SU-DHL-6 (cell line): Measurements from ENCODE around the gene FAM83C.
"Not testable (repeated sequence)": the region's sequence is repeated elsewhere in the genome, so short reads cannot be mapped to it uniquely, and the experiment has no call there.

Experiments used
- H2AFZ ChIP-seq: fragments of 200-600 bp; sonication (generic); 2 replicates; pipeline ENCODE4 v1.6.1; 2014; ENCODE audit warnings: low read depth, mild to moderate bottlenecking, moderate library complexity, mixed read lengths, antibody characterized with exemption, low read length; ENCODE audit not compliant: severe bottlenecking
- H3F3A ChIP-seq: fragments of 200-600 bp; shearing (Covaris generic); 2 replicates; pipeline ENCODE4 v1.6.0; 2016; ENCODE audit warnings: antibody characterized with exemption, mild to moderate bottlenecking; ENCODE audit not compliant: insufficient read depth
- H3K27ac ChIP-seq: fragments of 200-600 bp; sonication (generic); 2 replicates; pipeline ENCODE4 v1.5.1; 2016; ENCODE audit warnings: low read depth, mild to moderate bottlenecking, low read length, moderate library complexity, mixed read lengths
- H3K27me3 ChIP-seq: fragments of 200-600 bp; sonication (generic), shearing (Covaris generic); 2 replicates; pipeline ENCODE4 v1.6.0; 2014; ENCODE audit warnings: mild to moderate bottlenecking, low read length
- H3K36me3 ChIP-seq: fragments of 200-600 bp; sonication (generic); 2 replicates; pipeline ENCODE4 v1.6.1; 2014; ENCODE audit warnings: mild to moderate bottlenecking, low read length, mixed read lengths
- H3K4me2 ChIP-seq: fragments of 300-600, 200-600 bp; shearing (Covaris generic), sonication (generic); 2 replicates; pipeline ENCODE4 v1.6.0; 2014; ENCODE audit warnings: low read length, low read depth, mild to moderate bottlenecking; ENCODE audit not compliant: poor library complexity, severe bottlenecking
- H3K4me3 ChIP-seq: fragments of 200-600 bp; sonication (generic); 2 replicates; pipeline ENCODE4 v1.5.1; 2014; ENCODE audit warnings: antibody characterized with exemption, low read length, mild to moderate bottlenecking, mixed read lengths; ENCODE audit not compliant: insufficient read depth, poor library complexity, severe bottlenecking
- H3K79me2 ChIP-seq: fragments of 200-600 bp; sonication (generic); 2 replicates; pipeline ENCODE4 v1.6.1; 2014; ENCODE audit warnings: mild to moderate bottlenecking, low read length, moderate library complexity; ENCODE audit not compliant: insufficient read depth
- H3K9ac ChIP-seq: fragments of 200-600 bp; sonication (generic); 2 replicates; pipeline ENCODE4 v1.7.0; 2014; ENCODE audit warnings: mild to moderate bottlenecking, low read length
- H3K9me2 ChIP-seq: fragments of 200-600 bp; sonication (generic); replicated peaks from 2 replicates; pipeline ENCODE4 v1.6.1; 2014; ENCODE audit warnings: low read length; ENCODE audit not compliant: insufficient read depth
- H3K9me3 ChIP-seq: fragments of 200-600 bp; sonication (generic); 2 replicates; pipeline ENCODE4 v1.6.1; 2014; ENCODE audit warnings: low read length, mixed read lengths; ENCODE audit not compliant: insufficient read depth
- H4K20me1 ChIP-seq: fragments of 200-600 bp; sonication (generic); 2 replicates; pipeline ENCODE4 v1.6.1; 2014; ENCODE audit warnings: low read depth, mild to moderate bottlenecking, antibody characterized with exemption, low read length, moderate library complexity, mixed read lengths
- CTCF ChIP-seq: fragments of 200-600 bp; sonication (generic); IDR thresholded peaks from one replicate; pipeline ENCODE4 v1.5.1; 2017; ENCODE audit warnings: antibody characterized with exemption, mild to moderate bottlenecking, low read length, moderate library complexity; ENCODE audit not compliant: insufficient read depth, poor library complexity, severe bottlenecking
- EZH2phosphoT487 ChIP-seq: fragments of 200-600 bp; sonication (generic), shearing (Covaris generic); conservative IDR thresholded peaks from 2 replicates; pipeline ENCODE4 v1.6.1; 2018; ENCODE audit warnings: mild to moderate bottlenecking, antibody characterized with exemption, low read length, moderate library complexity, mixed read lengths

The FAM83C gene

GRCh38 chr20:35257175-35257909, 34.9 kb downstream of the FAM83C start:
- H3K9me2 ChIP-seq = no peaks in the 10 kb centered on the region
- H3K9me3 ChIP-seq = no peaks in the 10 kb centered on the region
- no peak overlapping the region for H3K9ac ChIP-seq
- no peaks in the 10 kb centered on the region for H4K20me1 ChIP-seq
- no peaks in the 10 kb centered on the region for H3K36me3 ChIP-seq
- no peak overlapping the region for H3K4me2 ChIP-seq
- H3K27me3 ChIP-seq = no peaks in the 10 kb centered on the region
- no peaks in the 10 kb centered on the region for H3F3A ChIP-seq
- H2AFZ ChIP-seq = no peak overlapping the region
- H3K79me2 ChIP-seq = no peaks in the 10 kb centered on the region
- H3K4me3 ChIP-seq = no peak overlapping the region
- H3K27ac ChIP-seq = no peak overlapping the region
- TF ChIP-seq CTCF (no peak), EZH2phosphoT487 (no peak)

GRCh38 chr20:35254448-35254999, 37.7 kb downstream of the FAM83C start:
- Histone ChIP-seq H3K79me2 (no peaks in the 10 kb centered on the region), H3K36me3 (no peaks in the 10 kb centered on the region), H3K27ac (no peak overlapping the region), H3F3A (no peaks in the 10 kb centered on the region), H3K9me2 (no peaks in the 10 kb centered on the region), H2AFZ (no peak overlapping the region), H3K4me2 (no peak overlapping the region), H3K27me3 (no peaks in the 10 kb centered on the region), H3K4me3 (no peak overlapping the region), H4K20me1 (no peaks in the 10 kb centered on the region), H3K9ac (no peak overlapping the region), H3K9me3 (no peaks in the 10 kb centered on the region)
- TF ChIP-seq EZH2phosphoT487 (no peak), CTCF (no peak)

- no peak overlapping the region for H3K4me2 ChIP-seq
- H3K9me2 ChIP-seq = no peaks in the 10 kb centered on the region
- no peaks in the 10 kb centered on the region for H3K27me3 ChIP-seq
- no peaks in the 10 kb centered on the region for H3K9me3 ChIP-seq
- H3F3A ChIP-seq = no peaks in the 10 kb centered on the region
- TF ChIP-seq CTCF (no peak), EZH2phosphoT487 (no peak)
- H3K9ac ChIP-seq = no peak overlapping the region
- no peaks in the 10 kb centered on the region for H3K36me3 ChIP-seq
- no peaks in the 10 kb centered on the region for H4K20me1 ChIP-seq
- H3K27ac ChIP-seq = no peak overlapping the region
- H2AFZ ChIP-seq = no peak overlapping the region
- H3K4me3 ChIP-seq = no peak overlapping the region
- no peaks in the 10 kb centered on the region for H3K79me2 ChIP-seq
Measured at GRCh38 chr20:35253010-35253409, 39.2 kb downstream of the FAM83C start.

- H3K4me2 ChIP-seq, H3K4me3 ChIP-seq, H3K79me2 ChIP-seq, H3K9ac ChIP-seq, H3K36me3 ChIP-seq, H3K9me2 ChIP-seq, H2AFZ ChIP-seq, H3K27ac ChIP-seq, H4K20me1 ChIP-seq, H3F3A ChIP-seq, H3K9me3 ChIP-seq, H3K27me3 ChIP-seq: not testable (repeated sequence)
Measured at GRCh38 chr20:35252598-35252997, 39.6 kb downstream of the FAM83C start.
